HG02884 (cell line): Measurements from ENCODE around the gene FRMD4B.
"Not testable (repeated sequence)": the region's sequence is repeated elsewhere in the genome, so short reads cannot be mapped to it uniquely, and the experiment has no call there.

Experiments used
- ATAC-seq: cut with Tn5 transposase; IDR thresholded peaks from one replicate; pipeline ENCODE4 v1.9.1; 2021; ENCODE audit warnings: mild to moderate bottlenecking, moderate library complexity; ENCODE audit not compliant: unreplicated experiment

Gene FRMD4B

GRCh38 chr3:69292185-69292584, 93.7 kb downstream of the FRMD4B start:
- no peak for ATAC-seq

- no peak for ATAC-seq
These were observed 95.5 kb downstream of the FRMD4B start for GRCh38 chr3:69290430-69290829.

- no peak for ATAC-seq
These were observed 95.9 kb downstream of the FRMD4B start for GRCh38 chr3:69290006-69290405.

- peak; percentile 87 for ATAC-seq
These were observed 97.6 kb downstream of the FRMD4B start for GRCh38 chr3:69288161-69288895.

- no peak for ATAC-seq
These were observed 101.8 kb downstream of the FRMD4B start for GRCh38 chr3:69283913-69284611.

GRCh38 chr3:69283496-69283895, 102.4 kb downstream of the FRMD4B start:
- no peak for ATAC-seq

- ATAC-seq: no peak
These were observed 103.7 kb downstream of the FRMD4B start for GRCh38 chr3:69282181-69282580.

- not testable (repeated sequence) for ATAC-seq
These were observed 108.5 kb downstream of the FRMD4B start for GRCh38 chr3:69277403-69277802.

- no peak for ATAC-seq
These were observed 109.0 kb downstream of the FRMD4B start for GRCh38 chr3:69276884-69277283.

- not testable (repeated sequence) for ATAC-seq
These were observed 109.7 kb downstream of the FRMD4B start for GRCh38 chr3:69276191-69276590.

- no peak for ATAC-seq
These were observed 112.0 kb downstream of the FRMD4B start for GRCh38 chr3:69273896-69274295.

GRCh38 chr3:69272556-69272955, 113.3 kb downstream of the FRMD4B start:
- ATAC-seq: no peak

- no peak for ATAC-seq
These were observed 114.8 kb downstream of the FRMD4B start for GRCh38 chr3:69271098-69271497.

GRCh38 chr3:69266585-69266984, 119.3 kb downstream of the FRMD4B start:
- no peak for ATAC-seq

- ATAC-seq: not testable (repeated sequence)
These were observed 119.8 kb downstream of the FRMD4B start for GRCh38 chr3:69266071-69266470.

- not testable (repeated sequence) for ATAC-seq
These were observed 125.0 kb downstream of the FRMD4B start for GRCh38 chr3:69260843-69261405.

GRCh38 chr3:69260216-69260787, 125.6 kb downstream of the FRMD4B start:
- ATAC-seq: no peak

GRCh38 chr3:69259125-69259524, 126.8 kb downstream of the FRMD4B start:
- no peak for ATAC-seq

- no peak for ATAC-seq
These were observed 130.0 kb downstream of the FRMD4B start for GRCh38 chr3:69255928-69256327.

GRCh38 chr3:69254351-69254750, 131.5 kb downstream of the FRMD4B start:
- ATAC-seq: no peak

GRCh38 chr3:69252631-69253030, 133.3 kb downstream of the FRMD4B start:
- no peak for ATAC-seq

GRCh38 chr3:69252141-69252540, 133.7 kb downstream of the FRMD4B start:
- no peak for ATAC-seq
